Fibroblast of mammary gland (primary cell): ENCODE measurements around the gene FBXO17.

Source experiments
- DNase-seq: peaks from one replicate; pipeline ENCODE4 v3.0.0-alpha.2; 2010; ENCODE audit warnings: low read depth
- H3K4me3 ChIP-seq: 2 replicates; pipeline ENCODE4 v1.5.1; 2011; ENCODE audit warnings: low read depth, mild to moderate bottlenecking, low read length, moderate library complexity; ENCODE audit not compliant: control insufficient read depth
- CTCF ChIP-seq: conservative IDR thresholded peaks from 2 replicates; pipeline ENCODE4 v1.5.1; 2011; ENCODE audit warnings: low read depth, low read length, inconsistent platforms; ENCODE audit not compliant: control insufficient read depth, insufficient read depth

Gene FBXO17

GRCh38 chr19:38891771-38892170, 83.8 kb downstream of the FBXO17 start:
- no peak overlapping the region for H3K4me3 ChIP-seq
- no peak for TF ChIP-seq CTCF
- DNase-seq: no peak
